ENCODE measurements around the gene CTNNA1.

The CTNNA1 gene

GRCh38 chr5:138853132-138853531, 99.9 kb downstream of the CTNNA1 start:
- ATAC-seq (no peak), DNase-seq (no peak)
- no peaks in the 10 kb centered on the region for H3K4me1 Mint-ChIP-seq
- H3K36me3 Mint-ChIP-seq (ENCODE audit: low read depth) = no peaks in the 10 kb centered on the region
- H3K27ac Mint-ChIP-seq = no peak overlapping the region
- H3K27me3 Mint-ChIP-seq = peaks cover 4% of the 10 kb centered on the region
- no peaks in the 10 kb centered on the region for H3K9me3 Mint-ChIP-seq
- H3K4me3 Mint-ChIP-seq = no peak overlapping the region

- DNase-seq = no peak
- Mint-ChIP-seq H3K27me3 (peaks cover 15% of the 10 kb centered on the region), H3K4me1 (peaks cover 20% of the 10 kb centered on the region)
These were observed 113.8 kb downstream of the CTNNA1 start for GRCh38 chr5:138867011-138867410.

GRCh38 chr5:138869038-138869437, 115.8 kb downstream of the CTNNA1 start:
- no peak for ATAC-seq
- peaks cover 7% of the 10 kb centered on the region for H3K9me3 Mint-ChIP-seq
- peaks cover 7% of the 10 kb centered on the region for H3K36me3 Mint-ChIP-seq (ENCODE audit: low read depth)
- H3K27ac Mint-ChIP-seq = no peak overlapping the region
- H3K4me3 Mint-ChIP-seq = no peak overlapping the region
- H3K27me3 Mint-ChIP-seq = peaks cover 21% of the 10 kb centered on the region
- peaks cover 20% of the 10 kb centered on the region for H3K4me1 Mint-ChIP-seq
- no peak for DNase-seq

More at GRCh38 chr5:138867011-138867410, 113.8 kb downstream of the CTNNA1 start:
- peaks cover 13% of the 10 kb centered on the region for H3K36me3 Mint-ChIP-seq (ENCODE audit: low read depth)
- H3K4me3 Mint-ChIP-seq = no peak overlapping the region
- peaks cover 14% of the 10 kb centered on the region for H3K9me3 Mint-ChIP-seq
- ATAC-seq = no peak
- no peak overlapping the region for H3K27ac Mint-ChIP-seq

- DNase-seq = no peak
- ATAC-seq = peak; percentile 49
- Mint-ChIP-seq H3K27ac (peak overlapping the region; percentile 5), H3K27me3 (peaks cover 23% of the 10 kb centered on the region), H3K4me1 (peaks cover 20% of the 10 kb centered on the region), H3K36me3 (ENCODE audit: low read depth) (peaks cover 4% of the 10 kb centered on the region), H3K4me3 (no peak overlapping the region), H3K9me3 (no peaks in the 10 kb centered on the region)
These were observed 116.7 kb downstream of the CTNNA1 start for GRCh38 chr5:138869763-138870500.

GRCh38 chr5:138870611-138871010, 117.4 kb downstream of the CTNNA1 start:
- Mint-ChIP-seq H3K9me3 (no peaks in the 10 kb centered on the region), H3K4me3 (no peak overlapping the region), H3K27ac (no peak overlapping the region), H3K27me3 (peaks cover 23% of the 10 kb centered on the region), H3K36me3 (ENCODE audit: low read depth) (no peaks in the 10 kb centered on the region), H3K4me1 (peaks cover 20% of the 10 kb centered on the region)
- ATAC-seq (no peak), DNase-seq (no peak)

- Mint-ChIP-seq H3K27ac (no peak overlapping the region), H3K27me3 (peaks cover 23% of the 10 kb centered on the region), H3K4me1 (peaks cover 20% of the 10 kb centered on the region), H3K36me3 (ENCODE audit: low read depth) (no peaks in the 10 kb centered on the region), H3K4me3 (no peak overlapping the region), H3K9me3 (no peaks in the 10 kb centered on the region)
- DNase-seq (no peak), ATAC-seq (no peak)
These were observed 119.7 kb downstream of the CTNNA1 start for GRCh38 chr5:138872841-138873465.

- H3K27me3 Mint-ChIP-seq = peaks cover 23% of the 10 kb centered on the region
- ATAC-seq = no peak
- no peaks in the 10 kb centered on the region for H3K36me3 Mint-ChIP-seq (ENCODE audit: low read depth)
These were observed 120.4 kb downstream of the CTNNA1 start for GRCh38 chr5:138873466-138874221.

GRCh38 chr5:138874241-138874640, 121.0 kb downstream of the CTNNA1 start:
- H3K4me3 Mint-ChIP-seq = no peak overlapping the region
- H3K36me3 Mint-ChIP-seq (ENCODE audit: low read depth) = no peaks in the 10 kb centered on the region
- DNase-seq (no peak), ATAC-seq (no peak)
- no peak overlapping the region for H3K27ac Mint-ChIP-seq
- peaks cover 24% of the 10 kb centered on the region for H3K27me3 Mint-ChIP-seq
- H3K9me3 Mint-ChIP-seq = no peaks in the 10 kb centered on the region
- peaks cover 20% of the 10 kb centered on the region for H3K4me1 Mint-ChIP-seq

More at GRCh38 chr5:138873466-138874221, 120.4 kb downstream of the CTNNA1 start:
- H3K4me3 Mint-ChIP-seq = no peak overlapping the region
- no peak overlapping the region for H3K27ac Mint-ChIP-seq
- no peak for DNase-seq
- H3K4me1 Mint-ChIP-seq = peaks cover 20% of the 10 kb centered on the region
- no peaks in the 10 kb centered on the region for H3K9me3 Mint-ChIP-seq

- no peak for DNase-seq
- H3K4me3 Mint-ChIP-seq = no peak within 1 kb of the TSS
- peaks cover 14% of the 10 kb centered on the region for H3K4me1 Mint-ChIP-seq
- no peak within 1 kb of the TSS for H3K27ac Mint-ChIP-seq
- ATAC-seq = no peak
- H3K9me3 Mint-ChIP-seq = no peaks in the 10 kb centered on the region
- H3K36me3 Mint-ChIP-seq (ENCODE audit: low read depth) = no peaks in the 10 kb centered on the region
- peaks cover 24% of the 10 kb centered on the region for H3K27me3 Mint-ChIP-seq
These were observed 121.7 kb downstream of the CTNNA1 start, which contains the start of gene LRRTM2 for GRCh38 chr5:138874771-138875551. TSS of gene LRRTM2 (minus strand) at chr5:138875335. CDS start at chr5:138874911, 424 bp downstream.

- ATAC-seq (no peak), DNase-seq (no peak)
- H3K9me3 Mint-ChIP-seq = no peaks in the 10 kb centered on the region
- peaks cover 10% of the 10 kb centered on the region for H3K4me1 Mint-ChIP-seq
- H3K4me3 Mint-ChIP-seq = no peak overlapping the region
- H3K27me3 Mint-ChIP-seq = peaks cover 24% of the 10 kb centered on the region
- H3K36me3 Mint-ChIP-seq (ENCODE audit: low read depth) = no peaks in the 10 kb centered on the region
- no peak overlapping the region for H3K27ac Mint-ChIP-seq
These were observed 122.3 kb downstream of the CTNNA1 start for GRCh38 chr5:138875552-138875875.

- peaks cover 6% of the 10 kb centered on the region for H3K4me1 Mint-ChIP-seq
- ATAC-seq (no peak), DNase-seq (no peak)
- peaks cover 19% of the 10 kb centered on the region for H3K27me3 Mint-ChIP-seq
- H3K27ac Mint-ChIP-seq = no peak overlapping the region
- H3K36me3 Mint-ChIP-seq (ENCODE audit: low read depth) = no peaks in the 10 kb centered on the region
- no peaks in the 10 kb centered on the region for H3K9me3 Mint-ChIP-seq
- H3K4me3 Mint-ChIP-seq = no peak overlapping the region
These were observed 122.7 kb downstream of the CTNNA1 start for GRCh38 chr5:138875946-138876345.

- no peak overlapping the region for H3K27ac Mint-ChIP-seq
- ATAC-seq (no peak), DNase-seq (no peak)
- H3K4me3 Mint-ChIP-seq = no peak overlapping the region
- H3K9me3 Mint-ChIP-seq = no peaks in the 10 kb centered on the region
- H3K36me3 Mint-ChIP-seq (ENCODE audit: low read depth) = no peaks in the 10 kb centered on the region
- H3K27me3 Mint-ChIP-seq = peaks cover 15% of the 10 kb centered on the region
- no peaks in the 10 kb centered on the region for H3K4me1 Mint-ChIP-seq
These were observed 123.6 kb downstream of the CTNNA1 start for GRCh38 chr5:138876811-138877210.

- H3K9me3 Mint-ChIP-seq = no peaks in the 10 kb centered on the region
- no peaks in the 10 kb centered on the region for H3K4me1 Mint-ChIP-seq
- ATAC-seq (no peak), DNase-seq (no peak)
- no peak overlapping the region for H3K4me3 Mint-ChIP-seq
- no peaks in the 10 kb centered on the region for H3K36me3 Mint-ChIP-seq (ENCODE audit: low read depth)
- H3K27me3 Mint-ChIP-seq = peaks cover 12% of the 10 kb centered on the region
- no peak overlapping the region for H3K27ac Mint-ChIP-seq
These were observed 125.4 kb downstream of the CTNNA1 start for GRCh38 chr5:138878437-138879235.

- H3K27ac Mint-ChIP-seq = no peak overlapping the region
- ATAC-seq (no peak), DNase-seq (no peak)
- H3K9me3 Mint-ChIP-seq = no peaks in the 10 kb centered on the region
- no peaks in the 10 kb centered on the region for H3K4me1 Mint-ChIP-seq
- peaks cover 19% of the 10 kb centered on the region for H3K36me3 Mint-ChIP-seq (ENCODE audit: low read depth)
- peaks cover 9% of the 10 kb centered on the region for H3K27me3 Mint-ChIP-seq
- H3K4me3 Mint-ChIP-seq = no peak overlapping the region
These were observed 130.0 kb downstream of the CTNNA1 start for GRCh38 chr5:138883211-138883610.

All from activated naive CD8-positive, alpha-beta T cell treated with anti-CD3 and anti-CD28 coated beads, Interleukin-2, amount 50 U/mL, for 24 hours (primary cell).